Measurements from ENCODE around the gene TASOR. TPM values are rescaled to one million over a fixed set of nuclear protein-coding genes. Genes with fewer than 3 reads are reported as not detected.
"Not testable (repeated sequence)": the region's sequence is repeated elsewhere in the genome, so short reads cannot be mapped to it uniquely, and the experiment has no call there.

TASOR gene
- total RNA-seq, 1 donor from 2014 or later, result 53.4 TPM

DNA sequence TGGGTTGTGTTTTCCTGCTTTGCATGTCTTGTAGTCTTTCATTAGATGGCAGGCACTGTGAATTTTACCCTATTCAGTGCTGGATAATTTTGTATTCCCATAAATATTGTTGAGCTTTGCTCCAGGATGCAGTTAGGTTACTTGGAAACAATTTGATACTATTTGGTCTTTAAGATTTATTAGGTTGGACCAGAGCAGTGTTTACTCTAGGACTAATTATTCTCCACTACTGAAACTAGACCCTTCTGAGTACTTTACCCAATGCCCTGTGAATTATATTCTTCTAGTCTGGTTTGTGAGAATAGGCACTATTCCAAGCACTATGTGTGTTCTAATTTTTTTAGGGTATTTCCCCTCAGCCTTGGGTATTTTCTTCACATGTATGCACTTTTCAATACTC lies 37.8 kb upstream of the TASOR start:
- no peaks in the 10 kb centered on the region for H3K27me3 ChIP-seq
- H3K4me3 ChIP-seq, result no peak overlapping the region
- intact Hi-C loops (cut with DNase I), result no loop called here
- peaks cover 0 to 4% of the 10 kb centered on the region in 2 donors for H3K9me3 ChIP-seq
- no peak for DNase-seq (ENCODE audit: low spot score in 2 of 2)
- H3K36me3 ChIP-seq, result no peaks in the 10 kb centered on the region
- TF ChIP-seq, protein P1, sequence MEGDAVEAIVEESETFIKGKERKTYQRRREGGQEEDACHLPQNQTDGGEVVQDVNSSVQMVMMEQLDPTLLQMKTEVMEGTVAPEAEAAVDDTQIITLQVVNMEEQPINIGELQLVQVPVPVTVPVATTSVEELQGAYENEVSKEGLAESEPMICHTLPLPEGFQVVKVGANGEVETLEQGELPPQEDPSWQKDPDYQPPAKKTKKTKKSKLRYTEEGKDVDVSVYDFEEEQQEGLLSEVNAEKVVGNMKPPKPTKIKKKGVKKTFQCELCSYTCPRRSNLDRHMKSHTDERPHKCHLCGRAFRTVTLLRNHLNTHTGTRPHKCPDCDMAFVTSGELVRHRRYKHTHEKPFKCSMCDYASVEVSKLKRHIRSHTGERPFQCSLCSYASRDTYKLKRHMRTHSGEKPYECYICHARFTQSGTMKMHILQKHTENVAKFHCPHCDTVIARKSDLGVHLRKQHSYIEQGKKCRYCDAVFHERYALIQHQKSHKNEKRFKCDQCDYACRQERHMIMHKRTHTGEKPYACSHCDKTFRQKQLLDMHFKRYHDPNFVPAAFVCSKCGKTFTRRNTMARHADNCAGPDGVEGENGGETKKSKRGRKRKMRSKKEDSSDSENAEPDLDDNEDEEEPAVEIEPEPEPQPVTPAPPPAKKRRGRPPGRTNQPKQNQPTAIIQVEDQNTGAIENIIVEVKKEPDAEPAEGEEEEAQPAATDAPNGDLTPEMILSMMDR (IDR thresholded peaks at IDR 0.05), result no peak
- H3K27ac ChIP-seq, result no peak overlapping the region
- H3K4me1 ChIP-seq, result no peaks in the 10 kb centered on the region

DNA sequence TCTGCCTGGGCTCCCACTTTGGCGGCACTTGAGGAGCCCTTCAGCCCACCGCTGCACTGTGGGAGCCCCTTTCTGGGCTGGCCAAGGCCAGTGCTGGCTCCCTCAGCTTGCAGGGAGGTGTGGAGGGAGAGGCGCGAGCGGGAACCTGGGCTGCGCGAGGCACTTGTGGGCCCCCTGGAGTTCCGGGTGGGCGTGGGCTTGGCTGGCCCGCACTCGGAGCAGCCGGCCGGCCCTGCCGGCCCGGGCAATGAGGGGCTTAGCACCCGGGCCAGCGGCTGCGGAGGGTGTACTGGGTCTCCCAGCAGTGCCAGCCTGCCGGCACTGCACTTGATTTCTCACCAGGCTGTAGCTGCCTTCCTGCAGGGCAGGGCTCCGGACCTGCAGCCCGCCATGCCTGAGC lies 35.7 kb upstream of the TASOR start:
- H3K9me3 ChIP-seq, result peaks cover 0 to 12% of the 10 kb centered on the region in 2 donors
- H3K27me3 ChIP-seq; intact Hi-C loops (cut with DNase I); H3K27ac ChIP-seq; DNase-seq (ENCODE audit: low spot score in 2 of 2); H3K36me3 ChIP-seq; H3K4me3 ChIP-seq; H3K4me1 ChIP-seq: not testable (repeated sequence)

DNA sequence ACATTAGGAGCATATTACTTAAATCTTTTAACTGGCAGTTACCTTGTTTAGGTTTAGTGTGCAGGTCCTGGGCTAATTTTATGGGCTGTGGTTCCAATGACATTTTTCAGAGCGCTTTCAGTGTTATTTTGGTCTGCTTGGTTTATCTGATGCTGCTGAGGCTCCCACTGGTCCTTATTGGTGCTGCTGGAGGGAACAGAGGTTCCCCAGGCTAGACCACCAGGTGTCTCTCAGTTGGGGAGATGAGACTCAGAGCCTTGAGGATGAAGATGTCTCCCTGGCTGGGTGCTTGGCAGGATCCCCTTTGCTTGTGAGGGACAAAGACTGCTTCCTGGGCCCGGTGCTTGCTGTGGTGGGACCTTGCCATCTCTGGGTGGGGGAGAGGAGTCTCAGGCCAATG lies 28.3 kb upstream of the TASOR start:
- no peak overlapping the region for H3K27ac ChIP-seq
- TF ChIP-seq, protein P1 (IDR thresholded peaks at IDR 0.05), result no peak
- H3K27me3 ChIP-seq, result no peaks in the 10 kb centered on the region

DNA sequence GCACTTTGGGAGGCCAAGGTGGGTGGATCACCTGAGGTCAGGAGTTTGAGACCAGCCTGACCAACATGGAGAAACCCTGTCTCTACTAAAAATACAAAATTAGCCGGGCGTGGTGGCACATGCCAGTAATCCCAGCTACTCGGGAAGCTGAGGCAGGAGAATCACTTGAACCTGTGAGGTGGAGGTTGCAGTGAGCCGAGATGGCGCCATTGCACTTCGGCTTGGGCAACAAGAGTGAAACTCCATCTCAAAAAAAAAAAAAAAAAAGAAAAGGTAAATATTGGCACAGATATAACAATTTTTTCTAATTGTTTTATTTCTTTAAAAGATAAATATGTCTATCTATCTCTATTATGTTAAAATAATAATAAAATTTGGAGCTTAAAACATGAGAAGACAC lies 24.3 kb upstream of the TASOR start:
- not testable (repeated sequence) for H3K9me3 ChIP-seq

More for the DNA sequence above, 28.3 kb upstream of the TASOR start:
- H3K36me3 ChIP-seq, result no peaks in the 10 kb centered on the region
- no peak overlapping the region for H3K4me3 ChIP-seq
- H3K4me1 ChIP-seq, result no peaks in the 10 kb centered on the region
- DNase-seq (ENCODE audit: low spot score in 2 of 2), result no peak
- intact Hi-C loops (cut with DNase I), result no loop called here
- peaks cover 0 to 12% of the 10 kb centered on the region in 2 donors for H3K9me3 ChIP-seq

GRCh38 chr3:56706629-56707028 lies 23.6 kb upstream of the TASOR start:
- H3K9me3 ChIP-seq, result no peaks in the 10 kb centered on the region
- H3K36me3 ChIP-seq, result no peaks in the 10 kb centered on the region
- H3K27me3 ChIP-seq, result no peaks in the 10 kb centered on the region
- H3K4me1 ChIP-seq, result no peaks in the 10 kb centered on the region
- no peak overlapping the region for H3K4me3 ChIP-seq
- intact Hi-C loops (cut with DNase I), result loop anchor here (10.0 kb wide), 1 partner anchor 378 kb away; no protein-coding TSS in a partner anchor
- H3K27ac ChIP-seq, result no peak overlapping the region
- DNase-seq (ENCODE audit: low spot score in 2 of 2), result no peak
- TF ChIP-seq, protein P1 (IDR thresholded peaks at IDR 0.05), result no peak

More for the DNA sequence above, 24.3 kb upstream of the TASOR start:
- not testable (repeated sequence) for H3K4me3 ChIP-seq; H3K27me3 ChIP-seq; H3K36me3 ChIP-seq; H3K4me1 ChIP-seq; DNase-seq (ENCODE audit: low spot score in 2 of 2); H3K27ac ChIP-seq
- intact Hi-C loops (cut with DNase I), result loop anchor here (10.0 kb wide), 1 partner anchor 377 kb away; no protein-coding TSS in a partner anchor

- H3K27me3 ChIP-seq, result no peaks in the 10 kb centered on the region
- no peaks in the 10 kb centered on the region for H3K36me3 ChIP-seq
- no peaks in the 10 kb centered on the region for H3K9me3 ChIP-seq
- H3K4me1 ChIP-seq, result no peaks in the 10 kb centered on the region
- no peak overlapping the region for H3K4me3 ChIP-seq
- H3K27ac ChIP-seq, result no peak overlapping the region
- TF ChIP-seq, protein P1 (IDR thresholded peaks at IDR 0.05), result no peak
- DNase-seq (ENCODE audit: low spot score in 2 of 2), result no peak
- intact Hi-C loops (cut with DNase I), result loop anchor here (10.0 kb wide), 1 partner anchor 380 kb away; no protein-coding TSS in a partner anchor
These were observed 21.6 kb upstream of the TASOR start for GRCh38 chr3:56704706-56705105.
